IMR-90 (cell line): ENCODE data around the gene CDH13. TPM values are rescaled to one million over a fixed set of nuclear protein-coding genes. Genes with fewer than 3 reads are reported as not detected.
A peak's percentile ranks its signal among the peaks of the same experiment; 100 is the strongest.

Experiments
- ATAC-seq: fragments of 200-7000 bp; cut with Tn5 transposase; 2 replicates; pipeline ENCODE4 v1.9.1; 2020; ENCODE audit warnings: low read depth, mild to moderate bottlenecking, moderate library complexity
- BruUV-seq: library from RNA; stranded (reverse); fragments of 400-500 nt; replicated peaks from 2 replicates; lab custom pipeline; 2021; lab: Mats Ljungman, UMichigan
- CTCF ChIA-PET: fragments of 300-600 bp; formaldehyde crosslinking; extraction: SDS; loops from one replicate; lab custom pipeline; 2021; ENCODE audit warnings: antibody characterized with exemption; lab: Yijun Ruan, JAX
- POLR2A ChIA-PET: fragments of 300-600 bp; sonication (Branson Sonifier 250); formaldehyde crosslinking; loops from one replicate; lab custom pipeline; 2022; ENCODE audit warnings: antibody characterized with exemption; ENCODE audit not compliant: unreplicated experiment; lab: Charles Lee
- DNase-seq: peaks from one replicate; pipeline ENCODE4 v3.0.0; 2013
- H2AFZ ChIP-seq: replicated peaks from 2 replicates; pipeline ENCODE3; 2013; ENCODE audit warnings: low read length, mild to moderate bottlenecking; ENCODE audit not compliant: poor library complexity
- H2AK5ac ChIP-seq: 2 replicates; pipeline ENCODE4 v1.6.1; 2013; ENCODE audit warnings: low read depth, low read length, inconsistent platforms
- H2AK9ac ChIP-seq: replicated peaks from 2 replicates; pipeline ENCODE3; 2013; ENCODE audit warnings: mild to moderate bottlenecking, low read depth, low read length, moderate library complexity; ENCODE audit not compliant: poor library complexity
- H2BK120ac ChIP-seq: 2 replicates; pipeline ENCODE4 v1.6.1; 2013; ENCODE audit warnings: low read depth, low read length, inconsistent platforms
- H2BK15ac ChIP-seq: 3 replicates; pipeline ENCODE4 v1.6.1; 2013; ENCODE audit warnings: low read depth, low read length, inconsistent platforms
- H2BK20ac ChIP-seq: 2 replicates; pipeline ENCODE4 v1.6.1; 2013; ENCODE audit warnings: low read depth, mild to moderate bottlenecking, inconsistent platforms, low read length, moderate library complexity
- H2BK5ac ChIP-seq: 2 replicates; pipeline ENCODE4 v1.6.1; 2013; ENCODE audit warnings: mild to moderate bottlenecking, low read depth, low read length, inconsistent platforms; ENCODE audit not compliant: poor library complexity, severe bottlenecking
- H3K14ac ChIP-seq: replicated peaks from 2 replicates; pipeline ENCODE4 v1.6.1; 2013; ENCODE audit warnings: low read depth, low read length, inconsistent platforms
- H3K18ac ChIP-seq: 2 replicates; pipeline ENCODE4 v1.6.1; 2013; ENCODE audit warnings: low read depth, low read length, control low read depth
- H3K23ac ChIP-seq: 2 replicates; pipeline ENCODE4 v1.6.1; 2013; ENCODE audit warnings: low read depth, low read length, inconsistent platforms
- H3K27ac ChIP-seq: 2 replicates; pipeline ENCODE4 v1.5.1; 2013; ENCODE audit warnings: mild to moderate bottlenecking, control low read depth, low read length; ENCODE audit not compliant: insufficient read depth
- H3K27me3 ChIP-seq: 2 replicates; pipeline ENCODE4 v1.6.1; 2013; ENCODE audit warnings: low read length; ENCODE audit not compliant: control insufficient read depth, insufficient read depth
- H3K36me3 ChIP-seq: 2 replicates; pipeline ENCODE4 v1.6.1; 2013; ENCODE audit warnings: low read length, mixed read lengths; ENCODE audit not compliant: control insufficient read depth, insufficient read depth
- H3K4ac ChIP-seq: 2 replicates; pipeline ENCODE4 v1.6.1; 2013; ENCODE audit warnings: low read depth, low read length, inconsistent platforms
- H3K4me1 ChIP-seq: 2 replicates; pipeline ENCODE4 v1.6.1; 2013; ENCODE audit warnings: low read length, mixed read lengths; ENCODE audit not compliant: control insufficient read depth, insufficient read depth
- H3K4me2 ChIP-seq: 2 replicates; pipeline ENCODE4 v1.6.1; 2013; ENCODE audit warnings: low read depth, mild to moderate bottlenecking, control low read depth, low read length, moderate library complexity
- H3K4me3 ChIP-seq: 2 replicates; pipeline ENCODE4 v1.5.1; 2013; ENCODE audit warnings: low read depth, mild to moderate bottlenecking, control low read depth, low read length, moderate library complexity; ENCODE audit not compliant: insufficient read depth
- H3K56ac ChIP-seq: 2 replicates; pipeline ENCODE4 v1.6.1; 2013; ENCODE audit warnings: low read length, inconsistent platforms; ENCODE audit not compliant: insufficient read depth; ENCODE audit errors: extremely low read depth
- H3K79me1 ChIP-seq, 2 experiments: 2 replicates each; pipeline ENCODE4 v1.6.1; 2013; ENCODE audit warnings: low read length in 2 of 2, inconsistent platforms in 1 of 2, low read depth in 1 of 2
- H3K9ac ChIP-seq: 2 replicates; pipeline ENCODE4 v1.6.1; 2013; ENCODE audit warnings: low read depth, low read length, control low read depth
- H3K9me1 ChIP-seq: 2 replicates; pipeline ENCODE4 v1.6.1; 2013; ENCODE audit warnings: low read length, inconsistent platforms; ENCODE audit not compliant: insufficient read depth
- H3K9me3 ChIP-seq: 2 replicates; pipeline ENCODE4 v1.6.1; 2013; ENCODE audit warnings: low read length; ENCODE audit not compliant: control insufficient read depth, insufficient read depth
- H4K20me1 ChIP-seq: 2 replicates; pipeline ENCODE4 v1.6.1; 2013; ENCODE audit warnings: low read length, inconsistent platforms; ENCODE audit not compliant: insufficient read depth
- H4K5ac ChIP-seq: 2 replicates; pipeline ENCODE4 v1.6.1; 2013; ENCODE audit warnings: mild to moderate bottlenecking, low read depth, low read length, control low read depth
- H4K8ac ChIP-seq, 2 experiments: 2 replicates each; pipeline ENCODE4 v1.6.1; 2013; ENCODE audit warnings: low read depth in 2 of 2, low read length in 2 of 2, control low read depth in 1 of 2, inconsistent platforms in 1 of 2
- H4K91ac ChIP-seq: 2 replicates; pipeline ENCODE4 v1.6.1; 2013; ENCODE audit warnings: low read depth, low read length, inconsistent platforms; ENCODE audit not compliant: insufficient read depth
- CEBPB ChIP-seq: IDR thresholded peaks from 2 replicates; pipeline ENCODE4 v1.6.1; 2012; ENCODE audit warnings: low read depth, low read length, improper control_type of control experiment
- CTCF ChIP-seq: conservative IDR thresholded peaks from 2 replicates; pipeline ENCODE4 v1.5.1; 2012; ENCODE audit warnings: mild to moderate bottlenecking, low read depth, low read length, improper control_type of control experiment
- ELK1 ChIP-seq: fragments of 150-350 bp; IDR thresholded peaks from 2 replicates; pipeline ENCODE4 v1.6.1; 2016; ENCODE audit warnings: low read depth, mild to moderate bottlenecking, low read length, moderate library complexity, borderline replicate concordance
- MAFK ChIP-seq: IDR thresholded peaks from 2 replicates; pipeline ENCODE4 v1.6.1; 2012; ENCODE audit warnings: low read depth, low read length, improper control_type of control experiment
- MAZ ChIP-seq: IDR thresholded peaks from 2 replicates; pipeline ENCODE4 v1.6.1; 2012; ENCODE audit warnings: low read depth, mild to moderate bottlenecking, low read length, improper control_type of control experiment, moderate library complexity, borderline replicate concordance
- MXI1 ChIP-seq: IDR thresholded peaks from 2 replicates; pipeline ENCODE4 v1.6.1; 2012; ENCODE audit warnings: low read depth, mild to moderate bottlenecking, low read length, moderate library complexity, borderline replicate concordance
- NFE2L2 ChIP-seq: fragments of 150-350 bp; IDR thresholded peaks from 2 replicates; pipeline ENCODE4 v1.6.1; 2016; ENCODE audit warnings: low read depth, mild to moderate bottlenecking, low read length
- POLR2A ChIP-seq: IDR thresholded peaks from 2 replicates; pipeline ENCODE4 v1.6.1; 2012; ENCODE audit warnings: mild to moderate bottlenecking, low read depth, low read length
- RCOR1 ChIP-seq: IDR thresholded peaks from 2 replicates; pipeline ENCODE4 v1.6.1; 2012; ENCODE audit warnings: mild to moderate bottlenecking, low read length, improper control_type of control experiment; ENCODE audit not compliant: insufficient replicate concordance
- SMC3 ChIP-seq: fragments of 150-350 bp; IDR thresholded peaks from 2 replicates; pipeline ENCODE4 v1.6.1; 2016; ENCODE audit warnings: low read depth, mild to moderate bottlenecking, antibody characterized with exemption, low read length, moderate library complexity
- WGBS, 2 experiments: methylation state at CpG; one replicate each; pipeline versions ENCODE4 v1.1.5 to v1.1.7; 2013; ENCODE audit warnings: missing lambda C conversion rate in 2 of 2; ENCODE audit not compliant: insufficient read length in 1 of 2; ENCODE audit errors: extremely low coverage in 2 of 2; 5-methylcytosine and 5-hydroxymethylcytosine counted together
- dilution Hi-C: fragments of 300-500 bp; cut with HindIII; formaldehyde crosslinking; loops from one replicate; pipeline ENCODE4 v1.14.3; 2018; ENCODE audit warnings: low sequenced_read_pairs; ENCODE audit not compliant: unreplicated experiment
- in situ Hi-C: fragments of 300-500 bp; cut with MboI; formaldehyde crosslinking; loops from 3 replicates; pipeline ENCODE4 v1.14.3; 2019; ENCODE audit warnings: low sequenced_read_pairs, inconsistent platforms, mixed read lengths
- intact Hi-C: fragments of 100-400 bp; cut with micrococcal nuclease; formaldehyde crosslinking; loops from 2 replicates; pipeline ENCODE4 v1.10.0; 2022
- polyA plus RNA-seq, 3 experiments: library from polyadenylated mRNA; depleted of rRNA; stranded (reverse); fragments of >200 nt; gene quantifications; 2 replicates each; pipeline ENCODE4 v1.2.3, GENCODE V29; 2012; ENCODE audit warnings: low replicate concordance in 1 of 3
- total RNA-seq: library from RNA; depleted of rRNA; stranded (reverse); fragments of >200 nt; gene quantifications from 2 replicates; pipeline ENCODE4 v1.2.3, GENCODE V29; 2012

The CDH13 gene
- total and polyA plus RNA-seq, 2 of the 4 experiments (the other 2 are of a cell fraction): 61.6 to 74.7 TPM

- no TSS peak for BruUV-seq
- dilution Hi-C loops: no loop called here
- no peak overlapping the region for H3K27ac ChIP-seq
Observed at GRCh38 chr16:83802554-83803205, 1175.9 kb downstream of the CDH13 start.

More at GRCh38 chr16:83802554-83803205, 1175.9 kb downstream of the CDH13 start:
- ATAC-seq (peak; percentile 55), DNase-seq (no peak)
- Histone ChIP-seq H3K4me1 (peaks cover 6% of the 10 kb centered on the region), H3K14ac (peak overlapping the region; percentile 74), H3K18ac (peak overlapping the region; percentile 17; the same call in 1 of the 2 replicates), H3K27me3 (no peaks in the 10 kb centered on the region), H2AK5ac (peak overlapping the region; percentile 74), H3K9ac (peak overlapping the region; percentile 40), H3K4me2 (peak overlapping the region; percentile 92), H2AFZ (peak overlapping the region; percentile 76), H3K56ac (peak overlapping the region; percentile 64; the same call in 1 of the 2 replicates), H3K23ac (peak overlapping the region; percentile 81), H3K36me3 (no peaks in the 10 kb centered on the region), H4K91ac (peak overlapping the region; percentile 43), H2BK20ac (peak overlapping the region; percentile 78), H2BK15ac (peak overlapping the region; percentile 61; the same call in 1 of the 3 replicates), H4K20me1 (no peaks in the 10 kb centered on the region), H4K5ac (peak overlapping the region; percentile 49), H2BK5ac (peak overlapping the region; percentile 37), H3K4me3 (peak overlapping the region; percentile 43; the same call in 1 of the 2 replicates), H2AK9ac (peak overlapping the region; percentile 84), H3K9me1 (no peaks in the 10 kb centered on the region; the same call in 1 of the 2 replicates), H3K9me3 (no peaks in the 10 kb centered on the region), H4K8ac (peak overlapping the region in 1 of 2 experiments; percentile 71; a peak in 3 of 4 replicates), H2BK120ac (peak overlapping the region; percentile 86), H3K4ac (peak overlapping the region; percentile 42), H3K79me1 (no peaks in the 10 kb centered on the region)
- in situ Hi-C loops: no loop called here
- 45% methylated on average over 5 of the region's 11 CpGs; no CpG with 5 or more reads in 1 of the 2 experiments for whole genome bisulfite sequencing, 2 experiments
- CTCF ChIA-PET: interaction anchor here (0.7 kb wide), 1 partner anchor 48 kb away, joined by 3 read pairs; no protein-coding TSS in a partner anchor
- TF ChIP-seq CTCF (no peak), MAZ (no peak), SMC3 (no peak), CEBPB (no peak), RCOR1 (no peak), ELK1 (no peak), MAFK (no peak), MXI1 (no peak), NFE2L2 (no peak), POLR2A (no peak)
- POLR2A ChIA-PET: no interaction called here
- intact Hi-C loops: no loop called here
